HepG2 (cell line): ENCODE measurements around the gene RHOT2. TPM values are rescaled to one million over a fixed set of nuclear protein-coding genes. Genes with fewer than 3 reads are reported as not detected.

Source experiments
- ARHGAP35 ChIP-seq: sonication (generic); formaldehyde crosslinking; IDR thresholded peaks from 2 replicates; pipeline ENCODE4 v1.9.0; 2022; ENCODE audit warnings: mild to moderate bottlenecking, inconsistent platforms, moderate library complexity, missing genetic modification reagents, borderline replicate concordance
- JDP2 ChIP-seq: sonication (generic); formaldehyde crosslinking; IDR thresholded peaks from 2 replicates; pipeline ENCODE4 v1.8.1; 2022; ENCODE audit warnings: missing genetic modification reagents, borderline replicate concordance
- KDM2A ChIP-seq: sonication (generic); formaldehyde crosslinking; IDR thresholded peaks from 2 replicates; pipeline ENCODE4 v1.4.0; 2020; ENCODE audit warnings: low read depth, missing genetic modification reagents, borderline replicate concordance
- PITX1 ChIP-seq: sonication (generic); formaldehyde crosslinking; IDR thresholded peaks from 2 replicates; pipeline ENCODE4 v1.5.1; 2020; ENCODE audit warnings: mild to moderate bottlenecking, missing genetic modification reagents
- TCF7L2 ChIP-seq: IDR thresholded peaks from 2 replicates; pipeline ENCODE4 v1.6.1; 2011; ENCODE audit warnings: mild to moderate bottlenecking, low read depth, low read length, moderate library complexity
- THAP9 ChIP-seq: sonication (generic); formaldehyde crosslinking; IDR thresholded peaks from 2 replicates; pipeline ENCODE4; 2020; ENCODE audit warnings: missing genetic modification reagents, mild to moderate bottlenecking, borderline replicate concordance
- ZNF12 ChIP-seq: sonication (generic); formaldehyde crosslinking; IDR thresholded peaks from 2 replicates; pipeline ENCODE4 v1.5.0; 2020; ENCODE audit warnings: missing genetic modification reagents
- ZNF281 ChIP-seq: sonication (generic); formaldehyde crosslinking; IDR thresholded peaks from 2 replicates; pipeline ENCODE4 v1.4.0; 2020; ENCODE audit warnings: missing genetic modification reagents, borderline replicate concordance
- ZNF33A ChIP-seq: sonication (generic); formaldehyde crosslinking; IDR thresholded peaks from 2 replicates; pipeline ENCODE4 v1.5.1; 2020; ENCODE audit warnings: missing genetic modification reagents, mild to moderate bottlenecking, moderate library complexity, borderline replicate concordance
- ZNF563 ChIP-seq: sonication (generic); formaldehyde crosslinking; IDR thresholded peaks from 2 replicates; pipeline ENCODE4 v1.8.0; 2022; ENCODE audit warnings: mild to moderate bottlenecking, moderate library complexity, missing genetic modification reagents
- ZNF616 ChIP-seq: sonication (generic); formaldehyde crosslinking; IDR thresholded peaks from 2 replicates; pipeline ENCODE4 v1.5.0; 2020; ENCODE audit warnings: low read depth, mild to moderate bottlenecking, missing genetic modification reagents
- ZNF773 ChIP-seq: sonication (generic); formaldehyde crosslinking; IDR thresholded peaks from 2 replicates; pipeline ENCODE4 v1.4.0; 2020; ENCODE audit warnings: missing genetic modification reagents, borderline replicate concordance
- ZSCAN9 ChIP-seq: IDR thresholded peaks from 2 replicates; pipeline ENCODE4 v1.6.1; 2016; ENCODE audit warnings: borderline replicate concordance
- polyA plus RNA-seq, 8 experiments: library from polyadenylated mRNA; depleted of rRNA in 3 of 8; stranded (reverse) in 7 of 8; unstranded in 1 of 8; fragments of >200 nt; fragmentation: Illumina TruSeq in 4 of 8; extraction: Trizol in 4 of 8; gene quantifications; 2 replicates each; pipeline versions ENCODE4 v1.2.1 to v1.2.3, GENCODE V29; 2011 to 2016; ENCODE audit warnings: low read depth in 4 of 8, missing spikeins in 1 of 8, mixed read lengths in 1 of 8; ENCODE audit not compliant: insufficient read depth in 1 of 8
- total RNA-seq, 5 experiments: library from RNA; depleted of rRNA; stranded (reverse); fragments of >200 nt; fragmentation: Illumina TruSeq; extraction: Trizol; gene quantifications; 2 replicates each; pipeline ENCODE4 v1.2.3, GENCODE V29; 2016; ENCODE audit warnings: low read depth in 1 of 5
- TF ChIP-seq, protein P1 (sequence below): sonication (generic); formaldehyde crosslinking; IDR thresholded peaks from 2 replicates; pipeline ENCODE4 v1.9.0; 2022; ENCODE audit warnings: missing genetic modification reagents, mild to moderate bottlenecking, borderline replicate concordance
- TF ChIP-seq, protein P2 (sequence below): sonication (generic); formaldehyde crosslinking; IDR thresholded peaks from 2 replicates; pipeline ENCODE4 v1.4.0; 2020; ENCODE audit warnings: missing genetic modification reagents
- TF ChIP-seq, protein P3 (sequence below): IDR thresholded peaks from 2 replicates; pipeline ENCODE4 v1.6.1; 2016; ENCODE audit warnings: missing genetic modification reagents, missing compliant biosample characterization

RHOT2 gene
- total and polyA plus RNA-seq, 2 of the 13 experiments (the other 11 are each of a cell fraction or from before 2014, with no cell fraction given), result 63.6 to 76.9 TPM

DNA sequence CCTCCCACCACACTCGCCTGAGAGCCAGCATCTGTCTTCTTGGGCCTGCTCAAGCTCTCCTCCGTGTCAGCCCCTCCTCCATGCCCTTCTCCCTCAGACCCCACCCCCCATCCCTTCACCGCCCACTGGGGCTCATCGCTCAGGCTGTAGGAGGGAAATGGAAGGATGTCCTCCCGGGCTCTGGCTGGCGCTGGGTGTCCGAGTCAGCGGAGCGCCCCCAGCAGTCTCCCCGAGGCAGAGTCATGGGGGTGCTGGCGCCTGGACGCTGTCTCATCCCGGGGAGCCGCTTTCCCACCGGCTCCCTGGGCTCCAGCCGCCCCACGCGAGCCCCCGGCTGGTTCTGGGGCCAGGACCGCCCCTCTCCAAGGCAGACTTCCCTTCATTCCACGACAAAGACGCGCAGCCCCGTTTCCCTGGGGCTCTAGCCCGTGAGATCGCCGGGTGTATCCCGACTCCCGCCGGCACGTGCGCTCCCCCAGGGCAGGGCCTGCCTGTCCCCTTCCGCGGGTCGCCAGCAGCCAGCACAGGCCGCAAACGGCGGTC is 52.6 kb downstream of the RHOT2 start (continued):
- no peak; the same call in 1 of the 2 replicates for TF ChIP-seq ZNF281 (CRISPR knock-in tag)
- no peak for TF ChIP-seq ARHGAP35
- 0 out of 2 replicates have a peak, but pooled peaks have one; percentile 10 for TF ChIP-seq ZNF616 (CRISPR knock-in tag)
- no peak for TF ChIP-seq TCF7L2
- TF ChIP-seq ZSCAN9, result no peak
- TF ChIP-seq, protein P1, sequence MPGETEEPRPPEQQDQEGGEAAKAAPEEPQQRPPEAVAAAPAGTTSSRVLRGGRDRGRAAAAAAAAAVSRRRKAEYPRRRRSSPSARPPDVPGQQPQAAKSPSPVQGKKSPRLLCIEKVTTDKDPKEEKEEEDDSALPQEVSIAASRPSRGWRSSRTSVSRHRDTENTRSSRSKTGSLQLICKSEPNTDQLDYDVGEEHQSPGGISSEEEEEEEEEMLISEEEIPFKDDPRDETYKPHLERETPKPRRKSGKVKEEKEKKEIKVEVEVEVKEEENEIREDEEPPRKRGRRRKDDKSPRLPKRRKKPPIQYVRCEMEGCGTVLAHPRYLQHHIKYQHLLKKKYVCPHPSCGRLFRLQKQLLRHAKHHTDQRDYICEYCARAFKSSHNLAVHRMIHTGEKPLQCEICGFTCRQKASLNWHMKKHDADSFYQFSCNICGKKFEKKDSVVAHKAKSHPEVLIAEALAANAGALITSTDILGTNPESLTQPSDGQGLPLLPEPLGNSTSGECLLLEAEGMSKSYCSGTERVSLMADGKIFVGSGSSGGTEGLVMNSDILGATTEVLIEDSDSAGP (CRISPR knock-in tag), result 0 out of 2 replicates have a peak, but pooled peaks have one; percentile 37
- TF ChIP-seq KDM2A (CRISPR knock-in tag), result peak; percentile 79
- TF ChIP-seq THAP9, result peak; percentile 48; the same call in 1 of the 2 replicates
- no peak for TF ChIP-seq JDP2 (CRISPR knock-in tag)
- no peak for TF ChIP-seq ZNF12 (CRISPR knock-in tag)
- TF ChIP-seq, protein P2, sequence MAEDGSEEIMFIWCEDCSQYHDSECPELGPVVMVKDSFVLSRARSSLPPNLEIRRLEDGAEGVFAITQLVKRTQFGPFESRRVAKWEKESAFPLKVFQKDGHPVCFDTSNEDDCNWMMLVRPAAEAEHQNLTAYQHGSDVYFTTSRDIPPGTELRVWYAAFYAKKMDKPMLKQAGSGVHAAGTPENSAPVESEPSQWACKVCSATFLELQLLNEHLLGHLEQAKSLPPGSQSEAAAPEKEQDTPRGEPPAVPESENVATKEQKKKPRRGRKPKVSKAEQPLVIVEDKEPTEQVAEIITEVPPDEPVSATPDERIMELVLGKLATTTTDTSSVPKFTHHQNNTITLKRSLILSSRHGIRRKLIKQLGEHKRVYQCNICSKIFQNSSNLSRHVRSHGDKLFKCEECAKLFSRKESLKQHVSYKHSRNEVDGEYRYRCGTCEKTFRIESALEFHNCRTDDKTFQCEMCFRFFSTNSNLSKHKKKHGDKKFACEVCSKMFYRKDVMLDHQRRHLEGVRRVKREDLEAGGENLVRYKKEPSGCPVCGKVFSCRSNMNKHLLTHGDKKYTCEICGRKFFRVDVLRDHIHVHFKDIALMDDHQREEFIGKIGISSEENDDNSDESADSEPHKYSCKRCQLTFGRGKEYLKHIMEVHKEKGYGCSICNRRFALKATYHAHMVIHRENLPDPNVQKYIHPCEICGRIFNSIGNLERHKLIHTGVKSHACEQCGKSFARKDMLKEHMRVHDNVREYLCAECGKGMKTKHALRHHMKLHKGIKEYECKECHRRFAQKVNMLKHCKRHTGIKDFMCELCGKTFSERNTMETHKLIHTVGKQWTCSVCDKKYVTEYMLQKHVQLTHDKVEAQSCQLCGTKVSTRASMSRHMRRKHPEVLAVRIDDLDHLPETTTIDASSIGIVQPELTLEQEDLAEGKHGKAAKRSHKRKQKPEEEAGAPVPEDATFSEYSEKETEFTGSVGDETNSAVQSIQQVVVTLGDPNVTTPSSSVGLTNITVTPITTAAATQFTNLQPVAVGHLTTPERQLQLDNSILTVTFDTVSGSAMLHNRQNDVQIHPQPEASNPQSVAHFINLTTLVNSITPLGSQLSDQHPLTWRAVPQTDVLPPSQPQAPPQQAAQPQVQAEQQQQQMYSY (CRISPR knock-in tag), result no peak
- TF ChIP-seq ZNF563 (CRISPR knock-in tag), result no peak
- TF ChIP-seq ZNF33A, result peak; percentile 36; the same call in 1 of the 2 replicates
- no peak for TF ChIP-seq ZNF773 (CRISPR knock-in tag)
- TF ChIP-seq, protein P3, sequence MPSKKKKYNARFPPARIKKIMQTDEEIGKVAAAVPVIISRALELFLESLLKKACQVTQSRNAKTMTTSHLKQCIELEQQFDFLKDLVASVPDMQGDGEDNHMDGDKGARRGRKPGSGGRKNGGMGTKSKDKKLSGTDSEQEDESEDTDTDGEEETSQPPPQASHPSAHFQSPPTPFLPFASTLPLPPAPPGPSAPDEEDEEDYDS, result no peak
- no peak for TF ChIP-seq PITX1 (CRISPR knock-in tag)
